Esophagus (tissue), 2 donors: Measurements from ENCODE around the gene YAP1. TPM values are rescaled to one million over a fixed set of nuclear protein-coding genes. Genes with fewer than 3 reads are reported as not detected.
A peak's percentile ranks its signal among the peaks of the same experiment; 100 is the strongest.

Experiments
- H3K27ac ChIP-seq, 2 donors: one replicate each; pipeline ENCODE4 v1.5.1; 2013; ENCODE audit warnings: low read depth in 2 of 2, mild to moderate bottlenecking in 2 of 2, inconsistent platforms in 1 of 2, low read length in 1 of 2, moderate library complexity in 1 of 2
- H3K27me3 ChIP-seq, 2 donors: one replicate each; pipeline ENCODE4 v1.6.1; 2013; ENCODE audit warnings: low read length in 2 of 2, control low read depth in 1 of 2, mild to moderate bottlenecking in 1 of 2; ENCODE audit not compliant: insufficient read depth in 2 of 2, control insufficient read depth in 1 of 2
- H3K36me3 ChIP-seq, 2 donors: one replicate each; pipeline ENCODE4 v1.6.1; 2013; ENCODE audit warnings: low read length in 1 of 2; ENCODE audit not compliant: control insufficient read depth in 2 of 2, insufficient read depth in 2 of 2
- H3K4me1 ChIP-seq, 2 donors: one replicate each; pipeline ENCODE4 v1.6.1; 2013; ENCODE audit warnings: low read length in 1 of 2; ENCODE audit not compliant: control insufficient read depth in 2 of 2, insufficient read depth in 2 of 2
- H3K4me3 ChIP-seq, 2 donors: one replicate each; pipeline ENCODE4 v1.5.1; 2013; ENCODE audit warnings: low read length in 2 of 2, mild to moderate bottlenecking in 2 of 2, low read depth in 1 of 2, moderate library complexity in 1 of 2
- H3K9me3 ChIP-seq, 2 donors: one replicate each; pipeline ENCODE4 v1.6.1; 2013; ENCODE audit warnings: mild to moderate bottlenecking in 2 of 2, low read depth in 1 of 2, low read length in 1 of 2, moderate library complexity in 1 of 2; ENCODE audit not compliant: control insufficient read depth in 2 of 2, insufficient read depth in 1 of 2
- WGBS, 2 donors: extraction: QIAGEN DNeasy Blood & Tissue Kit; methylation state at CpG; one replicate each; pipeline ENCODE4 v1.1.7; 2013; 5-methylcytosine and 5-hydroxymethylcytosine counted together
- polyA plus RNA-seq, 2 donors: library from polyadenylated mRNA; stranded (reverse); fragments of 200-250 nt; gene quantifications; one replicate each; pipeline ENCODE4 v1.2.3, GENCODE V29; 2013
- donor health status: healthy with polysubstance abuse.
- donor health status: Bipolar disorder and iron deficiency.

The YAP1 gene
- polyA plus RNA-seq, 2 donors = 30.6 to 39.5 TPM

GRCh38 chr11:102138223-102138622 lies 28.0 kb downstream of the YAP1 start:
- 77 to 78% methylated on average over 2 of the region's 2 CpGs for WGBS, 2 donors
- no peaks in the 10 kb centered on the region for H3K4me1 ChIP-seq
- H3K27me3 ChIP-seq = no peaks in the 10 kb centered on the region
- no peaks in the 10 kb centered on the region for H3K9me3 ChIP-seq
- peak overlapping the region in 1 of 2 donors; percentile 49 for H3K27ac ChIP-seq
- H3K36me3 ChIP-seq = no peaks in the 10 kb centered on the region
- no peak overlapping the region for H3K4me3 ChIP-seq

- peak overlapping the region in 1 of 2 donors; percentile 59 for H3K27ac ChIP-seq
These were observed 28.4 kb downstream of the YAP1 start for GRCh38 chr11:102138670-102139069.

GRCh38 chr11:102139081-102139498 lies 28.8 kb downstream of the YAP1 start:
- no peaks in the 10 kb centered on the region for H3K9me3 ChIP-seq
- H3K4me1 ChIP-seq = no peaks in the 10 kb centered on the region
- peak overlapping the region; percentile 5 to 71 for H3K27ac ChIP-seq
- no peaks in the 10 kb centered on the region for H3K27me3 ChIP-seq
- no peaks in the 10 kb centered on the region for H3K36me3 ChIP-seq
- WGBS, 2 donors = 16 to 35% methylated on average over 3 of the region's 3 CpGs
- H3K4me3 ChIP-seq = no peak overlapping the region

More at GRCh38 chr11:102138670-102139069, 28.4 kb downstream of the YAP1 start:
- Histone ChIP-seq H3K27me3 (no peaks in the 10 kb centered on the region), H3K9me3 (no peaks in the 10 kb centered on the region), H3K4me3 (no peak overlapping the region), H3K4me1 (no peaks in the 10 kb centered on the region), H3K36me3 (no peaks in the 10 kb centered on the region)
- 35 to 42% methylated on average over 3 of the region's 3 CpGs for WGBS, 2 donors

GRCh38 chr11:102142333-102142732 lies 32.1 kb downstream of the YAP1 start:
- H3K4me1 ChIP-seq = peaks cover 2% of the 10 kb centered on the region in 2 donors
- H3K36me3 ChIP-seq = no peaks in the 10 kb centered on the region
- H3K27ac ChIP-seq = no peak overlapping the region
- H3K9me3 ChIP-seq = no peaks in the 10 kb centered on the region
- 41 to 56% methylated on average over 1 of the region's 1 CpG for WGBS, 2 donors
- H3K27me3 ChIP-seq = no peaks in the 10 kb centered on the region
- H3K4me3 ChIP-seq = no peak overlapping the region

GRCh38 chr11:102143867-102144266 lies 33.6 kb downstream of the YAP1 start:
- Histone ChIP-seq H3K4me1 (peaks cover 2% of the 10 kb centered on the region in 2 donors), H3K27ac (peak overlapping the region; percentile 49 to 60), H3K27me3 (no peaks in the 10 kb centered on the region), H3K9me3 (no peaks in the 10 kb centered on the region), H3K4me3 (no peak overlapping the region), H3K36me3 (no peaks in the 10 kb centered on the region)
- WGBS, 2 donors = 35 to 54% methylated on average over 1 of the region's 1 CpG

GRCh38 chr11:102144357-102145355 lies 34.4 kb downstream of the YAP1 start:
- Histone ChIP-seq H3K9me3 (no peaks in the 10 kb centered on the region), H3K27ac (peak overlapping the region; percentile 23 to 33)
- WGBS, 2 donors = 26 to 28% methylated on average over 4 of the region's 4 CpGs

GRCh38 chr11:102147015-102147414 lies 36.8 kb downstream of the YAP1 start:
- Histone ChIP-seq H3K9me3 (no peaks in the 10 kb centered on the region), H3K36me3 (no peaks in the 10 kb centered on the region), H3K27me3 (no peaks in the 10 kb centered on the region), H3K27ac (no peak overlapping the region), H3K4me1 (peaks cover 2% of the 10 kb centered on the region in 2 donors), H3K4me3 (no peak overlapping the region)
- WGBS, 2 donors = 70 to 72% methylated on average over 4 of the region's 4 CpGs

More at GRCh38 chr11:102144357-102145355, 34.4 kb downstream of the YAP1 start:
- H3K27me3 ChIP-seq = no peaks in the 10 kb centered on the region
- H3K4me3 ChIP-seq = no peak overlapping the region
- peaks cover 2% of the 10 kb centered on the region in 2 donors for H3K4me1 ChIP-seq
- H3K36me3 ChIP-seq = no peaks in the 10 kb centered on the region

GRCh38 chr11:102147632-102148031 lies 37.4 kb downstream of the YAP1 start:
- H3K27me3 ChIP-seq = no peaks in the 10 kb centered on the region
- no peaks in the 10 kb centered on the region for H3K36me3 ChIP-seq
- no peak overlapping the region for H3K27ac ChIP-seq
- H3K9me3 ChIP-seq = no peaks in the 10 kb centered on the region
- 82 to 84% methylated on average over 2 of the region's 2 CpGs for WGBS, 2 donors
- H3K4me3 ChIP-seq = no peak overlapping the region
- H3K4me1 ChIP-seq = peaks cover 2% of the 10 kb centered on the region in 2 donors

- Histone ChIP-seq H3K27me3 (no peaks in the 10 kb centered on the region), H3K36me3 (no peaks in the 10 kb centered on the region), H3K9me3 (no peaks in the 10 kb centered on the region), H3K4me1 (peaks cover 2% of the 10 kb centered on the region in 2 donors), H3K27ac (no peak overlapping the region), H3K4me3 (no peak overlapping the region)
These were observed 37.8 kb downstream of the YAP1 start for GRCh38 chr11:102148059-102148458.
